ENCODE measurements around the gene OR2W3. TPM values are rescaled to one million over a fixed set of nuclear protein-coding genes. Genes with fewer than 3 reads are reported as not detected.
"Not testable (repeated sequence)": the region's sequence is repeated elsewhere in the genome, so short reads cannot be mapped to it uniquely, and the experiment has no call there.

Gene OR2W3
- total RNA-seq, 2 donors from 2014 or later = 0.82 to 0.96 TPM

GRCh38 chr1:247935781-247936180, 40.4 kb downstream of the OR2W3 start:
- no peaks in the 10 kb centered on the region for H3K4me1 ChIP-seq
- no peak overlapping the region for H3K4me3 ChIP-seq
- no peak overlapping the region for H3K27ac ChIP-seq
- no peak overlapping the region for H3K9ac ChIP-seq (ENCODE audit: low read depth in 2 of 2, low read length in 2 of 2)
- TF ChIP-seq CTCF (IDR thresholded peaks at IDR 0.05) = no peak
- H3K9me3 ChIP-seq = no peaks in the 10 kb centered on the region
- H3K36me3 ChIP-seq = no peaks in the 10 kb centered on the region
- intact Hi-C loops (cut with DNase I) = no loop called here
- no peak for DNase-seq
- H3K27me3 ChIP-seq = no peaks in the 10 kb centered on the region

- DNase-seq = no peak
- Histone ChIP-seq H3K4me1 (no peaks in the 10 kb centered on the region), H3K27me3 (no peaks in the 10 kb centered on the region), H3K9me3 (no peaks in the 10 kb centered on the region), H3K27ac (no peak overlapping the region), H3K36me3 (no peaks in the 10 kb centered on the region), H3K9ac (ENCODE audit: low read depth in 2 of 2, low read length in 2 of 2) (no peak overlapping the region), H3K4me3 (no peak overlapping the region)
- no peak for TF ChIP-seq CTCF (IDR thresholded peaks at IDR 0.05)
- intact Hi-C loops (cut with DNase I) = no loop called here
Measured at GRCh38 chr1:247936415-247936814, 41.0 kb downstream of the OR2W3 start.

GRCh38 chr1:247936965-247937734, 41.8 kb downstream of the OR2W3 start:
- H3K27ac ChIP-seq; intact Hi-C loops (cut with DNase I); H3K27me3 ChIP-seq; H3K4me1 ChIP-seq; H3K36me3 ChIP-seq; H3K9me3 ChIP-seq: not testable (repeated sequence)
- peak; percentile 59 for TF ChIP-seq CTCF (IDR thresholded peaks at IDR 0.05)
- Histone ChIP-seq H3K4me3 (peak overlapping the region; percentile 26), H3K9ac (ENCODE audit: low read depth in 2 of 2, low read length in 2 of 2) (peak overlapping the region in 1 of 2 donors; percentile 12)
- DNase-seq = peak; percentile 71

DNA sequence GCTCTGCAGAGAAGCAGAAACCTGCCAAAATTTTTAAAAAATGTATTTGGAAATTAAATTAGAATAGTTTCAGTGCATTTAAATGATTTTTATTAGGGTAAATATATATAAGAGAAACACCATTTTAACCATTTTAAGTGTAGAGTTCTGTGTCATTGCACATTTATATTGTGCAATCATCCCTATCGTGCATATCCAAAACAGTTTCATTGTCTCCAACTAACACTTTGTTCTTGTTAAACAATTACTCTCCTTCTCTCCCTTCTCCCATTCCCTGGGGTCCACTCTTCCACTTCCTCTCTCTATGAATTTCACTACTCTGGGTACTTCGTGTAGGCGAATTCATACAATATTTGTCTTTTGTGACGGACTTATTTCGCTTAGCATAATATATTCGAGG, 47.2 kb downstream of the OR2W3 start:
- DNase-seq = no peak
- no peaks in the 10 kb centered on the region for H3K36me3 ChIP-seq
- intact Hi-C loops (cut with DNase I) = no loop called here
- no peaks in the 10 kb centered on the region for H3K9me3 ChIP-seq
- no peak for TF ChIP-seq CTCF (IDR thresholded peaks at IDR 0.05)
- no peak overlapping the region for H3K4me3 ChIP-seq
- H3K27me3 ChIP-seq = no peaks in the 10 kb centered on the region
- H3K27ac ChIP-seq = no peak overlapping the region
- no peak overlapping the region for H3K9ac ChIP-seq (ENCODE audit: low read depth in 2 of 2, low read length in 2 of 2)
- H3K4me1 ChIP-seq = no peaks in the 10 kb centered on the region

Other genes with a start within 250 kb of the OR2W3 start
- gene OR13G1, start 215.8 kb upstream of the OR2W3 start, total RNA-seq = not detected
- not detected for gene OR6F1, start 178.9 kb upstream of the OR2W3 start, total RNA-seq
- not detected for gene OR14K1, start 157.0 kb upstream of the OR2W3 start, total RNA-seq
- gene OR14A2, start 147.4 kb upstream of the OR2W3 start, total RNA-seq = not detected
- not detected for gene OR1C1, start 135.0 kb upstream of the OR2W3 start, total RNA-seq
- not detected for gene OR14A16, start 71.5 kb upstream of the OR2W3 start, total RNA-seq
- gene OR11L1, start 53.7 kb upstream of the OR2W3 start, total RNA-seq = not detected
- gene TRIM58, start 38.4 kb upstream of the OR2W3 start, total RNA-seq = 1 to 10 TPM; 2.4 to 3.6 TPM
- not detected for gene OR2T8, start 24.7 kb downstream of the OR2W3 start, total RNA-seq
- not detected for gene OR2AJ1, start 29.3 kb downstream of the OR2W3 start, total RNA-seq
- gene OR2L8, start 53.3 kb downstream of the OR2W3 start, total RNA-seq = not detected
- not detected for gene OR2AK2, start 69.6 kb downstream of the OR2W3 start, total RNA-seq
- not detected for gene OR2L5, start 118.1 kb downstream of the OR2W3 start, total RNA-seq
- gene OR2L2, start 134.5 kb downstream of the OR2W3 start, total RNA-seq = under 1 TPM in 1 of 2 donors, not detected in 1; 0.10 TPM
- not detected for gene OR2L3, start 151.2 kb downstream of the OR2W3 start, total RNA-seq
- not detected for gene OR2L13, start 199.6 kb downstream of the OR2W3 start, total RNA-seq
- not detected for gene OR2M5, start 249.6 kb downstream of the OR2W3 start, total RNA-seq

Data from colonic mucosa (tissue), 4 donors.